Panc1 (cell line): ENCODE measurements around the gene ITPR2. TPM values are rescaled to one million over a fixed set of nuclear protein-coding genes. Genes with fewer than 3 reads are reported as not detected.

ENCODE experiments used
- ATAC-seq: fragments of 200-7000 bp; cut with Tn5 transposase; 2 replicates; pipeline ENCODE4 v1.9.1; 2020; ENCODE audit warnings: mild to moderate bottlenecking, moderate library complexity
- BruUV-seq: library from RNA; stranded (reverse); fragments of 400-500 nt; replicated peaks from 2 replicates; lab custom pipeline; 2021; lab: Mats Ljungman, UMichigan
- CTCF ChIA-PET: fragments of 300-600 bp; sonication (Branson Sonifier 250); formaldehyde crosslinking; loops from one replicate; lab custom pipeline; 2022; ENCODE audit warnings: antibody characterized with exemption; lab: Charles Lee
- POLR2A ChIA-PET: fragments of 300-600 bp; sonication (Branson Sonifier 250); formaldehyde crosslinking; loops from one replicate; lab custom pipeline; 2022; ENCODE audit warnings: antibody characterized with exemption; lab: Charles Lee
- DNase-seq: peaks from one replicate; pipeline ENCODE4 v3.0.0-alpha.2; 2010; ENCODE audit warnings: low read depth, low spot score
- H3K27ac ChIP-seq: 2 replicates; pipeline ENCODE4 v1.5.1; 2011; ENCODE audit warnings: mild to moderate bottlenecking, low read length, inconsistent platforms
- H3K27me3 ChIP-seq: fragments of 200-500 bp; sonication (Bioruptor generic); 2 replicates; pipeline ENCODE4 v1.6.0; 2014; ENCODE audit warnings: low read length, inconsistent platforms; ENCODE audit not compliant: control insufficient read depth, insufficient read depth
- H3K36me3 ChIP-seq: fragments of 200-500 bp; sonication (Bioruptor generic); 2 replicates; pipeline ENCODE4 v1.5.1; 2014; ENCODE audit warnings: inconsistent platforms, mild to moderate bottlenecking, low read length, moderate library complexity; ENCODE audit not compliant: control insufficient read depth, insufficient read depth
- H3K4me1 ChIP-seq: 2 replicates; pipeline ENCODE4 v1.5.1; 2011; ENCODE audit warnings: inconsistent platforms, mild to moderate bottlenecking, low read length, moderate library complexity; ENCODE audit not compliant: control insufficient read depth, insufficient read depth
- H3K4me3 ChIP-seq, 2 experiments: 2 replicates each; pipeline ENCODE4 v1.5.1; 2011 to 2012; ENCODE audit warnings: low read depth in 2 of 2, low read length in 2 of 2, mild to moderate bottlenecking in 2 of 2, inconsistent platforms in 1 of 2, moderate library complexity in 1 of 2
- H3K9me3 ChIP-seq: fragments of 200-500 bp; sonication (Bioruptor generic); 2 replicates; pipeline ENCODE4 v1.5.1; 2014; ENCODE audit warnings: low read depth, mild to moderate bottlenecking, inconsistent platforms, low read length, moderate library complexity; ENCODE audit not compliant: control insufficient read depth, insufficient read depth
- POLR2AphosphoS5 ChIP-seq: IDR thresholded peaks from 2 replicates; pipeline ENCODE4 v1.6.1; 2012; ENCODE audit warnings: mild to moderate bottlenecking, low read depth, low read length, moderate library complexity
- REST ChIP-seq, 2 experiments: IDR thresholded peaks; 2 replicates each; pipeline ENCODE4 v1.6.1; 2011 to 2012; ENCODE audit warnings: low read depth in 2 of 2, control low read depth in 1 of 2, low read length in 1 of 2, mild to moderate bottlenecking in 1 of 2, moderate library complexity in 1 of 2; ENCODE audit not compliant: insufficient read depth in 1 of 2
- SIN3A ChIP-seq: IDR thresholded peaks from 2 replicates; pipeline ENCODE4 v1.6.1; 2012; ENCODE audit warnings: low read depth, mild to moderate bottlenecking, low read length, moderate library complexity, borderline replicate concordance; ENCODE audit not compliant: insufficient read depth
- TCF7L2 ChIP-seq: IDR thresholded peaks from 2 replicates; pipeline ENCODE4 v1.6.1; 2011; ENCODE audit warnings: mild to moderate bottlenecking, low read depth, low read length, inconsistent platforms
- in situ Hi-C: cut with HindIII; loops from 2 replicates; pipeline ENCODE4 v1.10.0; 2016; ENCODE audit warnings: low sequenced_read_pairs, low pct_unique_long_range_greater_than_20kb
- intact Hi-C: fragments of 100-400 bp; cut with micrococcal nuclease; formaldehyde crosslinking; loops from one replicate; pipeline ENCODE4 v1.10.0; 2022; ENCODE audit not compliant: unreplicated experiment
- total RNA-seq: library from RNA; stranded (reverse); gene quantifications from one replicate; pipeline ENCODE4 v1.2.1, GENCODE V29; 2021; ENCODE audit not compliant: unreplicated experiment
- TF ChIP-seq, protein P1 (sequence below): fragments of 450-650 bp; IDR thresholded peaks from 2 replicates; pipeline ENCODE4 v1.5.1; 2017; ENCODE audit warnings: mild to moderate bottlenecking

ITPR2 gene
- total RNA-seq, 1 experiment from 2014 or later = 41.8 TPM

DNA sequence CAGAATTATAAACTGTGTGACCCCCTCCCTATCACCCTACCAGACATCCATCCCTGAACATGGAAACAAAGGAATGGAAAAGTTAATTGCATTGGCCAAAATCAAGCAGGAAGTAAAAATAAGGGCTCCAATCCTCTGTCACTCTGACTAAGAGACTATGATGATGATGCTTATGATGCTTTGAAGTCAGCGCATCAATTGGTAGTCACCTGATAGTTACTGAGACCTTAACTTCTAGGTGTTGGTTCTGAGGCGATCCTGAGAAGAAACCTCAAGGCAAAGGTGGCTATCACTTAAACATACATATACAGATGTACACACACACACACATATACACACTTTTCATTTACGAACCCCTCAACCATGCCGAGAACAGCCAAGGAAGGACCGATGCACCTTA lies 6.6 kb downstream of the ITPR2 start:
- POLR2A ChIA-PET = no interaction called here

GRCh38 chr12:26825459-26826016 lies 7.5 kb downstream of the ITPR2 start:
- BruUV-seq = no TSS peak
- TF ChIP-seq POLR2AphosphoS5 (no peak), TCF7L2 (no peak), SIN3A (no peak), REST (IDR thresholded peaks at IDR 0.05; ENCODE audit: insufficient read depth in 1 of 2, low read depth in 2 of 2, low read length in 1 of 2) (no peak)
- TF ChIP-seq, protein P1, sequence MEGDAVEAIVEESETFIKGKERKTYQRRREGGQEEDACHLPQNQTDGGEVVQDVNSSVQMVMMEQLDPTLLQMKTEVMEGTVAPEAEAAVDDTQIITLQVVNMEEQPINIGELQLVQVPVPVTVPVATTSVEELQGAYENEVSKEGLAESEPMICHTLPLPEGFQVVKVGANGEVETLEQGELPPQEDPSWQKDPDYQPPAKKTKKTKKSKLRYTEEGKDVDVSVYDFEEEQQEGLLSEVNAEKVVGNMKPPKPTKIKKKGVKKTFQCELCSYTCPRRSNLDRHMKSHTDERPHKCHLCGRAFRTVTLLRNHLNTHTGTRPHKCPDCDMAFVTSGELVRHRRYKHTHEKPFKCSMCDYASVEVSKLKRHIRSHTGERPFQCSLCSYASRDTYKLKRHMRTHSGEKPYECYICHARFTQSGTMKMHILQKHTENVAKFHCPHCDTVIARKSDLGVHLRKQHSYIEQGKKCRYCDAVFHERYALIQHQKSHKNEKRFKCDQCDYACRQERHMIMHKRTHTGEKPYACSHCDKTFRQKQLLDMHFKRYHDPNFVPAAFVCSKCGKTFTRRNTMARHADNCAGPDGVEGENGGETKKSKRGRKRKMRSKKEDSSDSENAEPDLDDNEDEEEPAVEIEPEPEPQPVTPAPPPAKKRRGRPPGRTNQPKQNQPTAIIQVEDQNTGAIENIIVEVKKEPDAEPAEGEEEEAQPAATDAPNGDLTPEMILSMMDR = no peak
- Histone ChIP-seq H3K27ac (no peak overlapping the region), H3K4me3 (no peak overlapping the region), H3K27me3 (no peaks in the 10 kb centered on the region), H3K9me3 (no peaks in the 10 kb centered on the region), H3K36me3 (no peaks in the 10 kb centered on the region), H3K4me1 (peaks cover 31% of the 10 kb centered on the region)
- ChIA-PET POLR2A (no interaction called here), CTCF (no interaction called here)
- intact Hi-C loops (no loop called here), in situ Hi-C loops (no loop called here)
- DNase-seq (no peak), ATAC-seq (no peak)

More for the DNA sequence above, 6.6 kb downstream of the ITPR2 start:
- no peak overlapping the region for H3K27ac ChIP-seq
- intact Hi-C loops = no loop called here
- DNase-seq (no peak), ATAC-seq (no peak)
- no peaks in the 10 kb centered on the region for H3K36me3 ChIP-seq
- no peaks in the 10 kb centered on the region for H3K27me3 ChIP-seq
- peaks cover 37% of the 10 kb centered on the region for H3K4me1 ChIP-seq
- CTCF ChIA-PET = no interaction called here
- no peak for TF ChIP-seq POLR2AphosphoS5
- TF ChIP-seq REST (IDR thresholded peaks at IDR 0.05; ENCODE audit: insufficient read depth in 1 of 2, low read depth in 2 of 2, low read length in 1 of 2) = no peak
- TF ChIP-seq TCF7L2 = no peak
- no peak for TF ChIP-seq SIN3A
- TF ChIP-seq, protein P1 = no peak
- H3K9me3 ChIP-seq = no peaks in the 10 kb centered on the region
- BruUV-seq = no TSS peak
- H3K4me3 ChIP-seq = no peak overlapping the region
- in situ Hi-C loops = no loop called here
